HG03378 (cell line): ENCODE results near the gene AOAH.

Experiments
- ATAC-seq: cut with Tn5 transposase; IDR thresholded peaks from one replicate; pipeline ENCODE4 v1.9.1; 2021; ENCODE audit warnings: mild to moderate bottlenecking, moderate library complexity; ENCODE audit not compliant: unreplicated experiment

Gene AOAH

GRCh38 chr7:36635091-36635490, 89.2 kb downstream of the AOAH start:
- ATAC-seq, result no peak

GRCh38 chr7:36633377-36633776, 90.9 kb downstream of the AOAH start:
- no peak for ATAC-seq

- no peak for ATAC-seq
These were observed 94.1 kb downstream of the AOAH start for GRCh38 chr7:36630112-36630650.

GRCh38 chr7:36629351-36629750, 94.9 kb downstream of the AOAH start:
- ATAC-seq, result no peak

- no peak for ATAC-seq
These were observed 96.5 kb downstream of the AOAH start for GRCh38 chr7:36627836-36628235.

- no peak for ATAC-seq
These were observed 98.2 kb downstream of the AOAH start for GRCh38 chr7:36626111-36626510.

GRCh38 chr7:36625247-36625646, 99.0 kb downstream of the AOAH start:
- no peak for ATAC-seq

- no peak for ATAC-seq
These were observed 101.0 kb downstream of the AOAH start for GRCh38 chr7:36623247-36623646.

- ATAC-seq, result no peak
These were observed 102.9 kb downstream of the AOAH start for GRCh38 chr7:36621396-36621795.

- no peak for ATAC-seq
These were observed 104.1 kb downstream of the AOAH start for GRCh38 chr7:36620166-36620708.

- no peak for ATAC-seq
These were observed 106.9 kb downstream of the AOAH start for GRCh38 chr7:36617408-36617807.

GRCh38 chr7:36615852-36616540, 108.3 kb downstream of the AOAH start:
- ATAC-seq, result no peak

GRCh38 chr7:36614959-36615358, 109.3 kb downstream of the AOAH start:
- no peak for ATAC-seq

- no peak for ATAC-seq
These were observed 111.2 kb downstream of the AOAH start for GRCh38 chr7:36613031-36613614.

GRCh38 chr7:36611703-36612102, 112.6 kb downstream of the AOAH start:
- ATAC-seq, result no peak

GRCh38 chr7:36607721-36608095, 116.6 kb downstream of the AOAH start:
- no peak for ATAC-seq

GRCh38 chr7:36606976-36607720, 117.1 kb downstream of the AOAH start:
- ATAC-seq, result no peak

GRCh38 chr7:36606153-36606975, 117.9 kb downstream of the AOAH start:
- ATAC-seq, result no peak

GRCh38 chr7:36605261-36606051, 118.8 kb downstream of the AOAH start:
- ATAC-seq, result no peak

- no peak for ATAC-seq
These were observed 119.5 kb downstream of the AOAH start for GRCh38 chr7:36604806-36605205.
